CD4-positive, alpha-beta T cell treated with Interleukin-15 for 1 hour (primary cell): ENCODE results near the gene PAFAH1B2.
"Not testable (repeated sequence)": the region's sequence is repeated elsewhere in the genome, so short reads cannot be mapped to it uniquely, and the experiment has no call there.

ENCODE experiments used
- DNase-seq: peaks from one replicate; pipeline ENCODE4 v3.0.0-alpha.2; 2020

Gene PAFAH1B2

DNA sequence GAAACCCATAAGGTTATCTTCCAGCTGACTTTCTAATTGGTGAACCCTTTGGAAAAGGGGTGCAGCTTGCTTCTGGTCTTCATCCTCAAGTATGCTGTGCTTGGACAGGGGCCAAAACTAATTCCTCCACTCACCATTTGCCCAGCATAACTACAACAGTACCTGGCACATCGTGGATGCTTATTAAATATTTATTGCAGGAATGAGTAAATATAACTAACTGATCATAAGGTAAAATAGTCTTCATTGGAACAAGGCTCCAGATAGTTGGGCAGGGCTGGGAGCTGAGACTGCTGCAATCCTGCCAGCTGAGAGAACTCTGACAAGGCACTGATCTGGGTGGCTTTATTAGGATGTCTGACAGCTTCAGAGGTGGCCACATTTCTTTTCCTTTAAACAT lies 32.1 kb downstream of the PAFAH1B2 start:
- no peak for DNase-seq

GRCh38 chr11:117177534-117178209 lies 33.6 kb downstream of the PAFAH1B2 start:
- no peak for DNase-seq

GRCh38 chr11:117178210-117179034 lies 34.3 kb downstream of the PAFAH1B2 start, which contains the start of gene SIDT2:
Gene SIDT2, plus strand, starts transcription at chr11:117178743. Its CDS starts 521 bp downstream, at chr11:117179264.
- peak; percentile 89 for DNase-seq

DNA sequence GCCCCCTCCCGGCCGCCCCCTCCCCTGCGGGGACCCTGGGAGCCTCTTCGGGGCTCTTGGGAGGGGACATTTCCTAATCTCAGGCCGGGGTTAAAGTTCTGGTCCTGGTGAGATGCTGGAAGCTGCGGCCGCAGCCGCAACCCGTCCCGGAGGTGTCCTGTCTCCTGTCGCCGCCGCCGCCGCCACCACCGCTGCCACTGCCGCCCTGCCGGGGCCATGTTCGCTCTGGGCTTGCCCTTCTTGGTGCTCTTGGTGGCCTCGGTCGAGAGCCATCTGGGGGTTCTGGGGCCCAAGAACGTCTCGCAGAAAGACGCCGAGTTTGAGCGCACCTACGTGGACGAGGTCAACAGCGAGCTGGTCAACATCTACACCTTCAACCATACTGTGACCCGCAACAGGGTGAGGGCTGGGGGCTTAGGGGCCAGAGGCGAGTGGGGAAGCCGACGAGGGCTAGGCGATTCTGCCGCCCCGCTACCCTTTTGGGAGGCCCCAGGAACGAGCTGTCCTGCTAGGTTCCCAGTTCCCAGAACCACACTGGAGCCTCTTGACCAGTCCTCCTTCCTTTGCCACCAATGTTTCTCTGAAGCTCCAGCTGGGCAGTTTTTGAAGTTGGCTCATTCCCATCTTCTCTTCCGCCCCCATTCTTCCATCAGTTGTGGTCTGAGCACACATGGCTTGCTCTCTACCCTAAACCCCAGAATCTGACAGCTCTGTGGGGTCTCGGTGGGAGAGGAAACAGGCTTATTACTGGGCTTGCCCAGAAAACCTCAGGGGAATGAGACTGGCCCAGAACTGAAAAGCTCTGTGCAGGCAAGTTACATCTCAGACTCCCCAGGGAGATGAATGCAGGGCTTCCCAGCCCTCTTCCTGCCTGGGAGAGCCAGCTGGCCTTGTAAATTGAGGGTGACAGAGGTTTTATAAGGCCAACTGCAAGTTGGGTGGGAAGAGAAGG lies 35.2 kb downstream of the PAFAH1B2 start:
- peak; percentile 50 for DNase-seq

DNA sequence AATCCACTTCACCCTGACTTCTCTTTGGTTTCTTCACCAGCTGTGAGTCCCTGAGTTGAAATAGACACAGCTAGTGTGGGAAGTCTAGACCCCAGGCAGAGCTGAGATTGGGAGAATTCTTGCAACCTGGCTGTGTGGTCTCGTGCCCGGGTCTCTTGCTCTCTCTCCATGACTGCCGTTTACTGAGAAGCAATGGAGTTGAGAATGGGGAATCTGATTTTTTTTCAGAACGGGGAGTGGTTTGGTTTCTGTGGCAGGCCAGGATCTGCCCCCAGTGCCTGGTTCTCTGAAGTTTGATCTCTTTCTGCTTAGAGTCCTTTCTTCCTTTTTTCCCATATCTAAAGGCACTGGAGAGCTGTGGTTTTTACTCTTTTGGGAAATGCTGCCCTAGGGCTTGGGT lies 35.9 kb downstream of the PAFAH1B2 start:
- no peak for DNase-seq

GRCh38 chr11:117180661-117181585 lies 36.8 kb downstream of the PAFAH1B2 start:
- peak; percentile 75 for DNase-seq

GRCh38 chr11:117181586-117182550 lies 37.8 kb downstream of the PAFAH1B2 start:
- DNase-seq, result no peak

GRCh38 chr11:117182551-117182935 lies 38.5 kb downstream of the PAFAH1B2 start:
- DNase-seq, result no peak

- DNase-seq, result not testable (repeated sequence)
Measured at GRCh38 chr11:117183178-117183577, 39.1 kb downstream of the PAFAH1B2 start.

DNA sequence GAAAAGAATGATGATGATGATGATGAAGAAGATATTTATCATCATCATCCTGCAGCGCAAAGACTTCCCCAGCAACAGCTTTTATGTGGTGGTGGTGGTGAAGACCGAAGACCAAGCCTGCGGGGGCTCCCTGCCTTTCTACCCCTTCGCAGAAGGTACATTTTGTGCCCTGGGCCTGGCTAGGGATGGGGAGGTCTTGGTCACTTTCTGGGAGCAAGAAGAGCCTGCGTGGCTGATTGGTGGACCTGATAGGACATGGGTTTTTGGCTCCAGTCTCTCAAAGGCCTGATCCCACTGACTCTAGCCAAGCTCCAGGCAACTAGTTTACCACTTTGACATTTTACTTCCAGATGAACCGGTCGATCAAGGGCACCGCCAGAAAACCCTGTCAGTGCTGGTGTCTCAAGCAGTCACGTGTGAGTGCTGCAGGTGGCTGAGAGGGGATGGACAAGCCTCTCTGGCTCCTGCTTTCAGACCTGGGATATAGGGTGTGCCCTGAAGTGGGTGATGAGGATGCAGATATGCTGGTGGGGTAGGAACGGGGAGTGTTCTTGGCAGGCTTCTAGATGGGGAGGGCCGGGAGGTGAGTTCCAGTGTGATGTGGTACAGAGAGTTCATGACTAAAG lies 39.8 kb downstream of the PAFAH1B2 start:
- DNase-seq, result no peak

DNA sequence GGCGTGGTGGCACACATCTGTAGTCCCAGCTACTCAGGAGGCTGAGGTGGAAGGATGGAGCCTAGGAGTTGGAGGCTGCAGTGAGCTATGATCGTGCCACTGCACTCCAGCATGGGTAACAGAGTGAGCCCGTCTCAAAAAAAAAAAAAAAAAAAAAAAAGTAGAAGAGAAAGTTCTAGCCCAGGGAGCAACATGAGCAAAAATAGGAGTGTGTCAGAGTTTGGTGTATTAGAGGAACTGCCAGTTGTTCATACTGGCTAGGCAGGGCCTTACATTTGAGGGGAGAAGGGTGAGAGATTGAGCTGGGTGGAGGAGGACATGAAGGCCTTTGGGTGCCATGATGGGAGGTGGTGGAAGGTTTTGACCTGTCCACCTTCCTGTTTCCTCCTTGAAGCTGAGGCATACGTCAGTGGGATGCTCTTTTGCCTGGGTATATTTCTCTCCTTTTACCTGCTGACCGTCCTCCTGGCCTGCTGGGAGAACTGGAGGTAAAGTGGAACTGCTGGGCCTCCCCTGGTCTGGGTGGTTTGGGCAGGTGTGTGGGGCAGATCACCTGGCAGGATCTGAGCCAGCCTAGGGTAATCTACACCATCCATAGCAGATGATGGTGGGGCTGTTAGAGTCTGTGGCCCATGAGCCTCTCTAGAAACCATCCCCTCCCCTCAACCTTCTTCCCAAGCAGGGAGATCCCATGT lies 41.8 kb downstream of the PAFAH1B2 start:
- peak; percentile 35 for DNase-seq

GRCh38 chr11:117186431-117186761 lies 42.3 kb downstream of the PAFAH1B2 start:
- DNase-seq, result no peak

DNA sequence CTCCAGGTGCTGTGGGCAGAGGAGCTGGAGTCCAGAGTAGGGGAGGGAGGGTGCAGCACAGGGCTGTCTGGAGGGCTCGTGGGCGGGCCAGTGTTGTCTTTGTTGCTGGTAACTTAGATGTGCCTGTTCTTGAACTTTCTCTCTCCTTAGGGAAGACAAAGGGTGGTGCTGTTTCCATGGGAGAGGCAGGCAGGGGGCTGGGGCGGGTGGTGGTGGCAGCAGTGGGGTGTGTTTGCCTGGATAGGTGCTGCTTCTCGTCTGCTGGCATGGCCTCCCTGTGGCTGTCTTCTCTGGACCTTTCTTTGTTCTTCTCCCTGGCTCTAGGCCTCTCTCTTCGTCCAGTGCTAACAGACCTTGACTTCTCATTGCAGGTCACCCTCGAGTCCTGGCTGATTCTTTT lies 42.9 kb downstream of the PAFAH1B2 start:
- DNase-seq, result no peak

GRCh38 chr11:117187428-117187798 lies 43.3 kb downstream of the PAFAH1B2 start:
- no peak for DNase-seq

GRCh38 chr11:117187799-117188481 lies 43.9 kb downstream of the PAFAH1B2 start:
- no peak for DNase-seq

GRCh38 chr11:117188620-117189081 lies 44.6 kb downstream of the PAFAH1B2 start:
- DNase-seq, result no peak

DNA sequence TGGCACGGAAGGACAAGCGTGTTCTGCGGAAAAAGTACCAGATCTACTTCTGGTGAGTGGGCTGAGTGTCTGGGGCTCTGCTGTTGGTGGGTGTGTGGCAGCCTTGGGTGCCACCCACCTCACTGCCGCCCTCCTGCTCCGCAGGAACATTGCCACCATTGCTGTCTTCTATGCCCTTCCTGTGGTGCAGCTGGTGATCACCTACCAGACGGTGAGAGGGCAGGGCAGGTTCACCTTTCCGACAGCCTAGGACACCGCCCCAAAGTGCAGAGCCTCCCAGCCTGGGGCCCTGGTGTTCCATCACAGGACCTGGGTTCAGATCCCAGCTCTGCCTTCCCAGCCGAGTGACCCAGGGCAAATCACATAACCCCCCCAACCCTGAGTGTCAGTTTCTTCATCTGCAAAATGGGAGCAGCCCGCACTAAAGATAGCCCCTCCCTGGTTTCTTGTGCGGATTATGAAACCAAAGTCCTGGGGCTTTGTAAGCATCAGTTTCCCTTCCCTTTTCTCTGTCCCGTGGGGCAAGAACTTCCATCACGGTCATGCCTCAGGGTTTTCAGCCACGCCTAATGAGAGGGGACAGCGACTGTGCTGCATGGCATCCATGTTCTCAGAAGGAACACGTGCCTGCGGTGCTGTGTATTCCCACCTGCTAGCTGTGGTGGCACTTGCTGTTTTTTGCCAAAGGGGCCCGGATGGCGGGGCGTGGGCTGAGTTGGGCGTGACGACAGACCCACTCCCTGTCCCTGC lies 45.3 kb downstream of the PAFAH1B2 start:
- DNase-seq, result peak; percentile 81

DNA sequence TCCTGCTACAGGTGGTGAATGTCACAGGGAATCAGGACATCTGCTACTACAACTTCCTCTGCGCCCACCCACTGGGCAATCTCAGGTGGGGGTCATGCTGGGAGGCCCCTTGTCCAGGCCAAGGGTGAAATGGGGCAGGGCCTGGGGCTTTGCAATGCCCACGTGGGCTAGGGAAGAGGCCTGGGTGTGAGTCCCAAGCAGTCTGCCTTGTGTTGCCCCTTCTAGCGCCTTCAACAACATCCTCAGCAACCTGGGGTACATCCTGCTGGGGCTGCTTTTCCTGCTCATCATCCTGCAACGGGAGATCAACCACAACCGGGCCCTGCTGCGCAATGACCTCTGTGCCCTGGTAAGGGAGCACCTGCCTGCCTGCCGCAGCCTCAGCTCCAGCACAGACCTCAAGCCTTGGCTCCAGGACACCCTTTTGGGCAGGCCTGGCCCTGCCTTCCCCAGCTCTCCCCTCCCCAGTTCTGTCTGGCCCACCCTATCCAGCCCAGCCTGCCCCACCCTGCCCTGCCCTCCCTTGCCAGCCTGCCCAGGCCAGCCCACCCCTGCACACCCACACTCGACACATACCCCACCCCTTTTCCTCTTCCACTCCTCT lies 46.0 kb downstream of the PAFAH1B2 start:
- DNase-seq, result no peak
